ENCODE results near the gene NUPR1. TPM values are rescaled to one million over a fixed set of nuclear protein-coding genes. Genes with fewer than 3 reads are reported as not detected.
"Not testable (repeated sequence)": the region's sequence is repeated elsewhere in the genome, so short reads cannot be mapped to it uniquely, and the experiment has no call there.

The NUPR1 gene
- total and polyA plus RNA-seq, 2 experiments from 2014 or later, result 22.3 to 321 TPM

- Histone ChIP-seq H2AFZ (no peak overlapping the region), H3K27me3 (replicated peaks; ENCODE audit: insufficient read depth) (no peaks in the 10 kb centered on the region), H3K36me3 (ENCODE audit: low read depth) (no peaks in the 10 kb centered on the region), H3K4me3 (no peak overlapping the region), H3K9ac (no peak overlapping the region; the same call in 1 of the 2 replicates), H3K9me3 (ENCODE audit: low read depth) (no peaks in the 10 kb centered on the region), H3K4me1 (ENCODE audit: insufficient read depth) (no peaks in the 10 kb centered on the region), H3K79me2 (ENCODE audit: insufficient read depth) (no peaks in the 10 kb centered on the region), H3K9me2 (ENCODE audit: insufficient read depth) (no peaks in the 10 kb centered on the region), H3K4me2 (ENCODE audit: unreplicated experiment) (no peak overlapping the region), H4K20me1 (ENCODE audit: insufficient read depth) (no peaks in the 10 kb centered on the region), H3K27ac (no peak overlapping the region), H3F3A (ENCODE audit: insufficient read depth) (no peaks in the 10 kb centered on the region)
- WGBS, 2 experiments (ENCODE audit: low coverage in 1 of 2, low lambda C conversion rate in 2 of 2, missing lambda C conversion rate in 2 of 2), result 34 to 36% methylated on average over 15 of the region's 15 CpGs
- in situ Hi-C loops (cut with MboI), result loop anchor here (10.0 kb wide), 1 partner anchor 52 kb away; no protein-coding TSS in a partner anchor
- DNase-seq, result peak; percentile 19
- TF ChIP-seq EZH2 (IDR thresholded peaks at IDR 0.05; ENCODE audit: insufficient read depth, poor library complexity, severe bottlenecking), result no peak
- no peak for TF ChIP-seq EZH2phosphoT487 (IDR thresholded peaks at IDR 0.05; ENCODE audit: insufficient read depth, low read depth)
Measured at GRCh38 chr16:28572696-28573510, 34.1 kb upstream of the NUPR1 start.

- in situ Hi-C loops (cut with MboI), result loop anchor here (10.0 kb wide), 1 partner anchor 55 kb away; no protein-coding TSS in a partner anchor
Measured at GRCh38 chr16:28569968-28570752, 31.4 kb upstream of the NUPR1 start.

GRCh38 chr16:28569021-28569420 lies 30.2 kb upstream of the NUPR1 start:
- no peak overlapping the region for H3K27ac ChIP-seq
- H3K9me3 ChIP-seq (ENCODE audit: low read depth), result no peaks in the 10 kb centered on the region
- H3K4me3 ChIP-seq, result no peak overlapping the region
- no peaks in the 10 kb centered on the region for H3K9me2 ChIP-seq (ENCODE audit: insufficient read depth)
- no peak for TF ChIP-seq EZH2 (IDR thresholded peaks at IDR 0.05; ENCODE audit: insufficient read depth, poor library complexity, severe bottlenecking)
- no peak for TF ChIP-seq EZH2phosphoT487 (IDR thresholded peaks at IDR 0.05; ENCODE audit: insufficient read depth, low read depth)
- H3K9ac ChIP-seq, result no peak overlapping the region
- no peaks in the 10 kb centered on the region for H4K20me1 ChIP-seq (ENCODE audit: insufficient read depth)
- no peak overlapping the region for H2AFZ ChIP-seq
- no peaks in the 10 kb centered on the region; the same call in 1 of the 2 replicates for H3K79me2 ChIP-seq (ENCODE audit: insufficient read depth)
- in situ Hi-C loops (cut with MboI), result no loop called here
- DNase-seq, result peak; percentile 57
- no peaks in the 10 kb centered on the region for H3K36me3 ChIP-seq (ENCODE audit: low read depth)
- H3K4me1 ChIP-seq (ENCODE audit: insufficient read depth), result no peaks in the 10 kb centered on the region
- no peak overlapping the region for H3K4me2 ChIP-seq (ENCODE audit: unreplicated experiment)
- H3K27me3 ChIP-seq (replicated peaks; ENCODE audit: insufficient read depth), result no peaks in the 10 kb centered on the region
- 78 to 79% methylated on average over 5 of the region's 5 CpGs for WGBS, 2 experiments (ENCODE audit: low coverage in 1 of 2, low lambda C conversion rate in 2 of 2, missing lambda C conversion rate in 2 of 2)
- no peaks in the 10 kb centered on the region for H3F3A ChIP-seq (ENCODE audit: insufficient read depth)

More at GRCh38 chr16:28569968-28570752, 31.4 kb upstream of the NUPR1 start:
- no peaks in the 10 kb centered on the region for H3K4me1 ChIP-seq (ENCODE audit: insufficient read depth)
- H3K4me2 ChIP-seq (ENCODE audit: unreplicated experiment), result no peak overlapping the region
- no peak overlapping the region for H3K4me3 ChIP-seq
- H2AFZ ChIP-seq, result no peak overlapping the region
- H3K9me3 ChIP-seq (ENCODE audit: low read depth), result no peaks in the 10 kb centered on the region
- no peaks in the 10 kb centered on the region for H4K20me1 ChIP-seq (ENCODE audit: insufficient read depth)
- H3K27me3 ChIP-seq (replicated peaks; ENCODE audit: insufficient read depth), result no peaks in the 10 kb centered on the region
- H3K9me2 ChIP-seq (ENCODE audit: insufficient read depth), result no peaks in the 10 kb centered on the region
- no peak overlapping the region for H3K9ac ChIP-seq
- DNase-seq, result no peak
- H3F3A ChIP-seq (ENCODE audit: insufficient read depth), result no peaks in the 10 kb centered on the region
- H3K36me3 ChIP-seq (ENCODE audit: low read depth), result no peaks in the 10 kb centered on the region
- H3K79me2 ChIP-seq (ENCODE audit: insufficient read depth), result no peaks in the 10 kb centered on the region
- TF ChIP-seq EZH2 (IDR thresholded peaks at IDR 0.05; ENCODE audit: insufficient read depth, poor library complexity, severe bottlenecking) (no peak), EZH2phosphoT487 (IDR thresholded peaks at IDR 0.05; ENCODE audit: insufficient read depth, low read depth) (no peak)
- WGBS, 2 experiments (ENCODE audit: low coverage in 1 of 2, low lambda C conversion rate in 2 of 2, missing lambda C conversion rate in 2 of 2), result 98 to 99% methylated on average over 4 of the region's 4 CpGs
- H3K27ac ChIP-seq, result no peak overlapping the region

- Histone ChIP-seq H3K9ac (no peak overlapping the region), H2AFZ (no peak overlapping the region), H3K4me1 (ENCODE audit: insufficient read depth) (no peaks in the 10 kb centered on the region), H3K9me2 (ENCODE audit: insufficient read depth) (no peaks in the 10 kb centered on the region), H3K79me2 (ENCODE audit: insufficient read depth) (no peaks in the 10 kb centered on the region; the same call in 1 of the 2 replicates), H3F3A (ENCODE audit: insufficient read depth) (no peaks in the 10 kb centered on the region), H3K4me2 (ENCODE audit: unreplicated experiment) (no peak overlapping the region), H4K20me1 (ENCODE audit: insufficient read depth) (no peaks in the 10 kb centered on the region), H3K27me3 (replicated peaks; ENCODE audit: insufficient read depth) (no peaks in the 10 kb centered on the region), H3K4me3 (no peak overlapping the region), H3K27ac (no peak overlapping the region), H3K36me3 (ENCODE audit: low read depth) (no peaks in the 10 kb centered on the region), H3K9me3 (ENCODE audit: low read depth) (no peaks in the 10 kb centered on the region)
- no peak for DNase-seq
- WGBS, 2 experiments (ENCODE audit: low coverage in 1 of 2, low lambda C conversion rate in 2 of 2, missing lambda C conversion rate in 2 of 2), result 95 to 100% methylated on average over 2 of the region's 2 CpGs
- TF ChIP-seq EZH2 (IDR thresholded peaks at IDR 0.05; ENCODE audit: insufficient read depth, poor library complexity, severe bottlenecking) (no peak), EZH2phosphoT487 (IDR thresholded peaks at IDR 0.05; ENCODE audit: insufficient read depth, low read depth) (no peak)
- in situ Hi-C loops (cut with MboI), result no loop called here
Measured at GRCh38 chr16:28567292-28567691, 28.5 kb upstream of the NUPR1 start.

GRCh38 chr16:28566233-28566925 lies 27.6 kb upstream of the NUPR1 start:
- H3K9me3 ChIP-seq (ENCODE audit: low read depth); H3K79me2 ChIP-seq (ENCODE audit: insufficient read depth); H2AFZ ChIP-seq; H3F3A ChIP-seq (ENCODE audit: insufficient read depth); DNase-seq; H3K9me2 ChIP-seq (ENCODE audit: insufficient read depth); H3K4me3 ChIP-seq; in situ Hi-C loops (cut with MboI); H3K9ac ChIP-seq; H4K20me1 ChIP-seq (ENCODE audit: insufficient read depth); H3K27me3 ChIP-seq (replicated peaks; ENCODE audit: insufficient read depth); H3K4me1 ChIP-seq (ENCODE audit: insufficient read depth); H3K27ac ChIP-seq; H3K4me2 ChIP-seq (ENCODE audit: unreplicated experiment); H3K36me3 ChIP-seq (ENCODE audit: low read depth): not testable (repeated sequence)
- 98 to 99% methylated on average over 4 of the region's 4 CpGs for WGBS, 2 experiments (ENCODE audit: low coverage in 1 of 2, low lambda C conversion rate in 2 of 2, missing lambda C conversion rate in 2 of 2)
